GM12875 (cell line): ENCODE results near the gene PARVG.

ENCODE experiments used
- H3K4me3 ChIP-seq: one replicate; pipeline ENCODE4 v1.5.1; 2011; ENCODE audit warnings: low read depth, low read length, control low read depth
- TF ChIP-seq, protein P1 (sequence below): IDR thresholded peaks from 2 replicates; pipeline ENCODE4 v1.5.1; 2011; ENCODE audit warnings: low read depth, mild to moderate bottlenecking, control low read depth, inconsistent platforms, low read length, moderate library complexity, borderline replicate concordance; ENCODE audit not compliant: insufficient read depth

Gene PARVG

DNA sequence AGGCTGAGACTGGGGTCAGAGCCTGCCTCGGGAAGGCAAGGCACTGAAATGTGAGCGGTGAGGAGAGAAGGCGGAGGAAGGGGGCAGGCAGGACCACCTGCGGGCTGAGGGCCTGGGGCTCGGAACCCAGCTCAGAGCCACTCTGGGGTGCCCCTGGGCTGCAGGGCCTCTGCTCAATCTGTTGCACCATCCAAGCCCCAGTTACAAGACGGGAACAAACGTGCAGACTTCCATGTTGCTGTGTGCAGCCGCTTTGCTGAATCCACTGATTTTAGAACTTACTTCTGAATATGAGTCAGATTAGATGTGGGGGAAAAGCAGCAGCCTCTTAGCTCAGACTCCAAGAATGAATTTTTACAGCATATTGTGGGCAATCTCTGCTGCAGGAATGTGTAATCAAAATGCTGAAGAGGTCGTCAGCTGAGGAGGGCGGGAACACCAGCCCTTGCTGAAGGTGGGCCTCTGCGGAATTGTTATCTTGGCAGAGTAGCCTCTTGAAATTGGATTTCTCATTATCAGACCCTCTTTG lies 21.6 kb downstream of the PARVG start:
- TF ChIP-seq, protein P1, sequence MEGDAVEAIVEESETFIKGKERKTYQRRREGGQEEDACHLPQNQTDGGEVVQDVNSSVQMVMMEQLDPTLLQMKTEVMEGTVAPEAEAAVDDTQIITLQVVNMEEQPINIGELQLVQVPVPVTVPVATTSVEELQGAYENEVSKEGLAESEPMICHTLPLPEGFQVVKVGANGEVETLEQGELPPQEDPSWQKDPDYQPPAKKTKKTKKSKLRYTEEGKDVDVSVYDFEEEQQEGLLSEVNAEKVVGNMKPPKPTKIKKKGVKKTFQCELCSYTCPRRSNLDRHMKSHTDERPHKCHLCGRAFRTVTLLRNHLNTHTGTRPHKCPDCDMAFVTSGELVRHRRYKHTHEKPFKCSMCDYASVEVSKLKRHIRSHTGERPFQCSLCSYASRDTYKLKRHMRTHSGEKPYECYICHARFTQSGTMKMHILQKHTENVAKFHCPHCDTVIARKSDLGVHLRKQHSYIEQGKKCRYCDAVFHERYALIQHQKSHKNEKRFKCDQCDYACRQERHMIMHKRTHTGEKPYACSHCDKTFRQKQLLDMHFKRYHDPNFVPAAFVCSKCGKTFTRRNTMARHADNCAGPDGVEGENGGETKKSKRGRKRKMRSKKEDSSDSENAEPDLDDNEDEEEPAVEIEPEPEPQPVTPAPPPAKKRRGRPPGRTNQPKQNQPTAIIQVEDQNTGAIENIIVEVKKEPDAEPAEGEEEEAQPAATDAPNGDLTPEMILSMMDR: no peak
- H3K4me3 ChIP-seq: no peak overlapping the region

DNA sequence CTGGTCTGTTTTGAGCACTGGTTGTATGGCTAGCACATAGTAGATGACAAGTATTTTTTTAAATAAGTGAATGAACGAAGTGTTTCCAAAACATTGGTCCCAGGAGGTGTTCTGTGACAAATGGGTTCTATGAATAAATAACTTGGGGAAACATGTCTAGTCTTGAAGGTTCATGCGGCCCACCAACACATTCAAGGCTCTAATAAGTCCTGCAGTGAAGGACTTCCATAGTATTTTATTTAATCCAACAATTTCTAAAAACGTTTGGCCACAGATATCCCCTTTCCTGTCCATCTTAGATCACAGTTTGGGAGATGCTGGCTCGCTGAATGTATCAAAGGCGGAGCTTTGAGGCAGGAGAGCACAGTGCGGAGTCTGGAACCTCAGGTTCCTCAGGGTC lies 22.5 kb downstream of the PARVG start:
- H3K4me3 ChIP-seq: no peak overlapping the region
- TF ChIP-seq, protein P1: no peak

DNA sequence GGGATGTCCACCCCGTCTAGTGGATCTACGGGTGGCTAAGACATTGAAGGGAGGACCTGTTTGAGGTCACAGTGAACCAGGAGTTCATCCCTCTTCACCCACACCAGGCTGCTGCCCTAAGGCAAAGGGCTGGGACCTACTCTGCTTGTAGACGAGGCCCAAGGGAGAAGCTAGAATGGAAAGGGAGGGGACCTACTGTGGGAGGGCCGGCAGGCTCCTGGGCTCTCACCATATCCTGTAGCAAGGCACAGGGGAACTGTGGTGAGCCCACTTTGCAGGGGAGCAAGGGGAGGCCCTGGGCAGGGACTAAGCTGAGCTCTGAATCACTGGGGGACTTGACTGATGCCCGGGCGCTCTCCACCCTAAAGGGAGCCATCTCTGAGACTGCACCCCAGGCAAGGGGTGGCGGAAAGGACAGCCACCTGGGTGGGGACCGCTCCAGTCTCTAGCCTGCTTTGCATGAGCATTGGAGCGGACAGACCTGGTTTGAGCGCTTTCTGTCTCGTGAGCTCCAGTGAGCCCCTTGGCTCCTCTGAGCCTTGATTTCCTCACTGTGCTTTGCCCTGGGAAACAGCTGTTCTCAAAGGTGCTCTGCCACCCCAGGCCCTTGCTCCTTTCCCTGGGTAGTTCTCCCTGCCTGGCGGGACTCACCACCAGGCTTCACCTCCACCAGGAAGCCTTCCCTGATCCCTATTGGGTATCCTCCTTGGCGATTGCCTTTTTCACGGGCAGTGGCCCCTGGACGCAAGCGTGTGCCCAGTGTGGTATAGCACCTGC lies 24.2 kb downstream of the PARVG start:
- TF ChIP-seq, protein P1: no peak
- H3K4me3 ChIP-seq: no peak overlapping the region

DNA sequence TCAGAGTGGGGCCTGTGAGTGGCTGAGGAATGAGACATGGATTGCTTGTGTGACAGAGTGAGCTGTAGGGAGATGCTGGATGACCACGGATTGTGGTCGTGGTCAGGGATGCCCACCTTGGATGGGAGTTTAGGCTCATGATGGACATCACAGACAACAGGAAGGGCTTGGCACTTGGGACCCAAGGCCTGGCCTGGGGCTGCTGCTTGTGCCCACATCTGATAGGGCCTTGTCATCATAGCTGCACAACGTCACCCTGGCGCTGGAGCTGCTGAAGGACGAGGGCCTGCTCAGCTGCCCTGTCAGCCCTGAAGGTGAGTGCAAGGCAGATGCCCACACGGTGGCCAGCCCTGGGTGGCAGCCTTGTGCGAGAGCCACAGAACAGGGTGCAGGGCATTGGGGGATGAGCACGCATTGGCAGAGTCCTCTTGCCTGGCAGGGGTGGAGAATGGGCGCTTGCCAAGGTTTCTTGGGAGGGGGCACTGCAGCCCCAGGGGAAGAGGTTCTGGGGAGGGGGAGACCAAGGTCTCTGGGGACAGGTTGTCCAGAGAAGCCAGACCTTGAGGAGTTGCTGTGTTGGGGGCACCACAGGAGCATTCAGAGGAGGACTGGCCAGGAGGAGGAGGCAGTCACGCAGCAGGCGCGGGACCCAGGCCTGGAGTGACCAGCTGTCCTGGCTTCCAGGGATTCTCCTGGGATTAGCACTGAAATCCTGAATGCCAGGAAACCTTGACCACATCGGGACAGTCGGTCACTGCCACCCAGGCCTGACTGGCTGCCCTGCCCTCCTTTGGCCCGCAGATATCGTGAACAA lies 25.0 kb downstream of the PARVG start:
- TF ChIP-seq, protein P1: no peak
- no peak overlapping the region for H3K4me3 ChIP-seq

DNA sequence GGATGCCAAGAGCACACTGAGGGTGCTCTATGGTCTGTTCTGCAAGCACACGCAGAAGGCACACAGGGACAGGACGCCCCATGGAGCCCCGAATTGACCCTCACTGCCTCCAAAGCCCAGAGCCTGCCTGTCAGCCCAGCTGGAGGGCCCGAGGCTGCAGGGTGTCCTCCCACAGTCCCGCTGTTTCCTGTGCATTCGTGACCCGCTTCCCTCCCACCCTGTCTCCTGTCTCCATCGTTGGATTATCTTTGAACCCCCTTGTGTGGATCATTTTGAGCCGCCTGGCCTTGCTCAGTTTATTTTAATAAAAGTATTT lies 25.6 kb downstream of the PARVG start:
- TF ChIP-seq, protein P1: no peak
- H3K4me3 ChIP-seq: no peak overlapping the region

DNA sequence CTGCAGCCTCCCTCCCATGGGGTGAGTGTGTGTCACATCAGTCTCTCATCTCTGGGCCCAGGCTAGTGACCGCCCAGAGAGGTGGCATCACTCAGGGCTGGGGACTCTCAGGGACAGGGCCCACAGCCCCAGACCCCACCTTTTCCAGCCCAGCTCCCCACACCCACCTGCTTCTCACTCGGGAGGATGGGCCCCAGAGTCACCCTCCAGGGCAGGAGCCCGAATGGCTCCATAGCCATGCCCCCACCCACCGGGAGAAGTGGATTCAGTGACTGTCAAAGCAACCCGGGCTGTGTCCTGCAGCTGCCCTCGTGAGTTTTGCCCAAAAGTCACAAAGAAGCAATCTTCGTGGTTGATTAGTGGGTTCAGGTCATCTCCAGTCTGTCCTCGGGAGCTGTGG lies 26.0 kb downstream of the PARVG start:
- TF ChIP-seq, protein P1: no peak
- H3K4me3 ChIP-seq: no peak overlapping the region
